ENCODE data around the gene ANKS3.

ANKS3 gene

DNA sequence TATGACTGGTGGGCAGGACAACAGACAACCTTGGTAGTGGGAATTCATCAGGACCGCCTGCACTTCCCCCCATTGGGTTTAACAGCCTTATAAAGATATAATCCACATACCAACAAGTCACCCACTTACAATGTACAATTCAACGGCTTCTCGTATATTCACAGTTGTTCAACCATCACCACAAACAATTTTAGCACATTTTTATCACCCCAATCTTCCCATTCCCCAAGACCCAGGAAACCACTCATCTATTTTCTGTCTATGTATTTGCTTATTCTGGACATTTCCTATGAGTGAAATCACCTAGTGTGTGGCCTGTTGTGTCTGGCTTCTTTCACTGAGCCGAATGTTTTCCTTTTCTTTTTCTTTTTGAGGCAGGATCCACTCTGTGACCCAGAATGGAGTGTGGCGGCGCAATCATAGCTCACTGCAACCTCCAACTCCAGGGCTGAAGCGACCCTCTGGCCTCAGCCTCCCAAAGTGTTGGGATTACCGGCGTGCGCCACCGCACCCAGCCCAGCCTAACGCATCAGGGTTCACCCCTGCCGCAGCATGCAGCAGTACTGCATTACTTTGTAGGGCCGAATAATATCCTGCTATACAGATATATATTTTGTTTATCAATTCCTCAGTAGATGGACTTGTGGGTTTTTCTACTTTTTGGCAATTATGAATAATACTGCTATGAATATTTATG is 10.9 kb downstream of the ANKS3 start:
- no peak for DNase-seq

GRCh38 chr16:4718466-4718865 is 15.6 kb downstream of the ANKS3 start:
- DNase-seq, result no peak

- DNase-seq, result no peak
These were observed 19.1 kb downstream of the ANKS3 start for GRCh38 chr16:4714996-4715395.

DNA sequence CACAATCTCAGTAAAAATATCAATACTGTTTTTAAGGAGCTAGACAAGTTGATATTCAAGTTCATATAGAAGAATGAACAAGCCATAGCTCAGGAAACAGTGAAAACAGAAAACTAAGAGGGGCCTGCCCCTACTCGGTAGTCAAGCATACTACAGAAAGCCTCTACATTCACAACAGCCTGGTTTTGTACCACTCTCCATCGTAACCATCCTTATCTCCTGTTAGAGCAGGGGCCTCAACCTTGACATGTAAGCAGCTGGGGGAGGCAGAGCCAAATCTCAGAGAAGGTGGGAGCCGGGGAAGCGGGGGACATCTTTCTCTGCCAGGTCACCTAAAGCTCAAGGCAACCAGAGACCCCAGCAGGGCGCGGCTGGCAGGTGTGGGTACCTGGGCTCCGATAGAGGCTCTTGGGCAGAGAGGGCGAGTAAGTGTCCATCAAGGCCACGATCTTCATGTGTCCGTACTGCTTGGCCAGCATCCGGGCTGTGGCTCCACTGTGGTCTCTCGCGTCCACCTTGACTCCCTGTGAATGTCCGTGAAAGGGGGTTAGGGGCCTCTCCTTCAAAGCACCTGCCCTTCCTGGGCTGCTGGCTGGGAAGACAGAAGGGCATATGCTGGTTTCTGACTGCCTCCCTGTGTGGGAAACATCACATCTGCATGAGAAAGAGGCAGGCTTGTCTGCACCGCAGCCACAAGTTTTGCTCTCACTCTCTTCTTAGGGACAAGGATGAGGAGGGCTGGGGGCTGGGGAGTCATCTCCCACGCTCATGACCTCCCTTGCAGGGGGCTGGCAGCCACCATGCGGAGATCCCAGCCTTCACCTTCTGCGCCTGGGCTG is 20.2 kb downstream of the ANKS3 start:
- DNase-seq, result no peak

GRCh38 chr16:4709481-4709880 is 24.6 kb downstream of the ANKS3 start:
- DNase-seq, result no peak

DNA sequence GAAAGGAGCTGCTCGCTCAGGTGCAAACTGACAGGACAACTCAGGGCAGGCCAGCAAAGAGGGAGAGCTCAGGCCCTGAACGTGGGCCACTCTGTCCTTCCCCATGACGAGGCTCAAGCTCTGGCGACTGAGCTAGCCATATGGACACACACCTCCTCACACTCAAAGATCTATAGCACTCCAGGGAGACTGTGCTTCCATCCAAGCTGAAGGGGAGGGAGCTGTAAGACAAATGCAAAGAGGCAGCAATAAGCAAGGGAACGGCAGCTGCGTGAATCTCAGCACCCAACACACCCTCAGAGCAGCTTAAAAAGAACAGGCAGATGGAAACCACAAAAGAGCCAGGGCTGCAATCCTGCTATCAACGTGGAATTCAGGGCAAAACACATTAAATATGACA is 27.2 kb downstream of the ANKS3 start:
- DNase-seq, result no peak

DNA sequence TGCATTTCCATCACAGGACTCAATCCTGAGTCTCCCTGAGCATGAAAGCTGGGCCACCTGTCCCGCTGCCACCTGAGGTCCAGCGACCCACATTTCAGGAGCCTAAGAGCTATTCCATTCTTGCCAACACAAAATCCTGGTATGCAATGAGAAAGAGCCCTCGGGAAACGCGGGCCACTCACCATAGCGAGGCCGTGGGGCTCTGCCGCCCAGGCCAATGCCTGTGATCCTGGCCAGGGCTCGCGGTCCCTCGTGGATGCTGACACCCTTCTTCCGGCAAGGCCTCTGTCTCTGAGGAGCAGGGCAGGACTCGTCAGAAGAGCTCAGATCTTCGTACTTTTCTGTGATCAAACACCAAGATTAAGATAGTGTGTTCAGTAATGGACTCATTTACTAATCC is 29.2 kb downstream of the ANKS3 start:
- DNase-seq, result no peak

GRCh38 chr16:4704491-4704890 is 29.6 kb downstream of the ANKS3 start:
- DNase-seq, result no peak

DNA sequence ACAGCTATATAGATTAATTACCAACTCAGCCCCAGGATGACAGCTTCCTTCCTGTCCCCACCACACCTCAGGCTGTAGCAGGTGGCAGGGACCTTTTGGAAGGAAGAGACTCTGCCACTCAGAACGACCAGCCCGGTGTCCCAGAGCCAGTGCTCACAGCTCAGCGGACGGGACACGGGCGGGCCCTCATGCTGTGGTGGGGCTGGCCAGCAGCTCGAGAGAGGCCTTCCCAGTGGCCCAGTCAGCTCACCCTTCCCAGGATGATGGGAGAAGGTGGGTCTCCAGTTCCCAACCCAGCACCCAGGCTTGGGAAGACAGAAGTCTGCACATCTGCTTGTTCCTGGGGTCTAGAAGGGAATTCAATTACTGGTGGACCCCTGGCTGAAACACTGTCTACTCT is 30.2 kb downstream of the ANKS3 start:
- no peak for DNase-seq

GRCh38 chr16:4702466-4702808 is 31.6 kb downstream of the ANKS3 start:
- DNase-seq, result no peak

DNA sequence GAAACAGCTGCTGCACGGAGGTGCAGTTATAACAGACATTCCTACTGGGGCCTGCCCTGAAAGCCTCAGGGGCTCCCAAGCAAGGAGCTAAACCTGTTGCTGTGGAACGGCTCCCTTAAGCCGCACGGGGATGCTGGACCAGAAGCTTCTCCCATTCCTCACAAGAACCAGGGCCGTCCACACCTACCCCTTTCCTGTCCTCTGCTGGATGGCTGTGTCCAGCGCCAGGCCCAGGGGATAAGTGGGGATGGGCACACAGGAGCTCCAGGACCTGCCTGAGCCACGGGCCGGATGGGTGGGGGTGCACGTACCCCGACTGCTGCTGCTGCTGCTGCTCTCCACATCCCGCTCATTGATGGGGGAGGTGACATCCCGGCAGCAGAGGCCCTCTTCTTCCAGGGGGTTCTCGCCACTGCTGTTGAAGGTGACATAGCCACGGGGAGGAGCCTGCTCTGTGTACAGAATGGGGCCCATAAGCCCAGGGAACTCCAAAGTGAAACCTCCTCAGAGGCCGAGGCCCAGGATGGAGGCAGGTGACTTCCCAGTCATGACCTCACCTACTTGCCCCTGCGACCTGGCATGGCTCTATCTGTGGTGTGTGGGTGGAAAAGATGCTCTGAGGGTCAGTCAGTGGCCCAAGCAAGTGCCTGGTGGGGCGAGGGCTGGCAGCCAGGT is 32.1 kb downstream of the ANKS3 start:
- DNase-seq, result no peak

- no peak for DNase-seq
These were observed 32.9 kb downstream of the ANKS3 start for GRCh38 chr16:4700997-4701743.

DNA sequence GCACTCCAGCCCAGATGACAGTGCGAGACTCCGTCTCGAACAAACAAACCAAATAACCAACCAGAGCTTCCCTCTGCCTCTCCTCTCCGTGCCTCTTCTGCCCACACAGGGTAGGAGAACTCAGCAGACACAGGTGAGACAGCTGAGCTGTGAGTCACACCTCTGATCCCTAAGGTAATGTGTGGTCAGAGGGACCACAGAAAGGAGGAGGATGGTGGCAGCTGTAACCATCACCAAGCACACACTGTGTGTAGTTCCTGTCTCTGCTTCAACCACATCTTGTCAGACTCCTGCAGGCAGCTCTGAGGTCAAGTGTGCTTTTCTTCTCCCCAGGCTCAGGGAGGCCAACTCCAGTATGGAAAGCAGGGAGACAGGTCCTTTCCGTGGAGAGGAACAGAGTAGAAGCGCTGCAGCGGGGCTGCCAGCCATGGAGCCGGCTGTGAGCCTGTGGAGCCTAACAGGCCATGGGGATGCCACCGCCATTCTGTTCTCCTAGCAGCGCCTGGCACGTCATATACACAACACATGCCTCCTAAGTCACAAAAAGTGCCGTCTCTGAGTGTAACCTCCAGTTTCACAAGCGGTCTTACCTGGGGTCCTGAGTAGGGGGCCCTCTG is 33.6 kb downstream of the ANKS3 start:
- no peak for DNase-seq

DNA sequence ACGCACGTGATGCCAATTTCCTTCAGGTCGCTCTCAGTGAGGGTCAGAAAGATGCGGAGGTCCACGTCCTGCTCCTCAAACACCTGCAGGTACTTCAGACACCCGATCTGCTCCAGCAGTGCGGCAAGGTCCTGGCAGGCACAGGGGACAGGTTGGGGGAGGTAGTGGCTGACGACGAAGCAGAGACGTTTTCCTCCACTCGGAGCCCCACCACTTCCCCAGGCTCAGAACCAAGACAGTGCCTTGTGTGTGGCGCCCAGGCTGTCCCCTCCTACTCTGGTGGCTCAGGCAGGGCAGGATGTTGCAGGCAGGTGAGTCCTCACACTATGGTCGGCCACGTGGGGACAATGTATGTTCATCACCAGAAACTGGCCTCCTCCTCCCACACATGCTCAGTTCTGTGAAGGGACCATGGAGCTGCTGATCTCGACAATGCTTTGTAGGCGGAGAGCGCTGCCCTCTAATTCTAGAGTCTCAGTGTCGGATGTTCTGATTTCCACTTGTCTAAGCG is 35.0 kb downstream of the ANKS3 start:
- no peak for DNase-seq

- DNase-seq, result no peak
These were observed 35.6 kb downstream of the ANKS3 start for GRCh38 chr16:4698321-4699045.

GRCh38 chr16:4697848-4698291 is 36.2 kb downstream of the ANKS3 start:
- no peak for DNase-seq

DNA sequence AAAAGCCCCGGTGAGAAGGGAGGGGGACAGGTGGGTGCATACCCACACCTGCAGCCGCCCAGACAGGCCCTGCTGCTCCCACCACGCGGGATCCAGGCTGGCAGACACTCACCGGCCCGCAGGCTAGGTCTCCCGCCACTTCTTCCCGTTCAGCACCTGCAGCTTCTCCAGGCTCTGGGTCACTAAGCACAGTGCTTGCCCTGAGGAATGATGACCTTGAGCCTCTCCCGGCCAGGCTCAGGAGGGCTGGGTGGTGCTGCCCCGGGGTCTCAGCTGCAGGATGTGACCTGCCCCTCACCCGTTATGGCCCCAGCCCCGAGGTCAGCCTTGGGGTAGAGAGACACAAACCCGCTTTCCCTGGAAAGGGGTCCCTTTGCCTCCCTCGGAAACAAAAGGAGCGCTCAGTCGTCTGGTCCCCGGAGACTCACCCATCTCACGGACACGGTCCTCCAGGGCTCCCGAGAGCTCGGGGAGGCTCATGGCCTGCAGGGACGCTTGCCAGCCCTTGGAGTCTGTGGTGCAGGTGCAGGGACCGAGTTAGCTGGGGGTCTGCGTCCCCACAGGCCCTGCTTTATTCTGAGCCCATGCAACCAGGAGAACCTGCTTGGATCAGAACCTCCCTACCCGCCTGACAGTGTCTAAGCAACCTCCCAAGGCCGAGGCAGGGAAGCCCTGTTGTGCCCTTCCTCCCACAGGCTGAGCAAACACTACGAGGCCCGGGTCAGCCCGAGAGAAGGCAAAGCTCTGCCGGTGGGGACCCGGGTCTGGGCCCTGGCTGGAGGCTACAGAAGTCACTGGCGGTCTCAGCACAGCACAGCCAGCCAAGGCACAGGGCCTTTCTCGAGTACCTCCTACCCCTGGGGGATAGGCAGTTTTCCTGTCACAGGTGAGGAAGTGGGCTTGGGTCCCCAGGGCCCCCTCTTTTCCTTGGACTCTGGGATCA is 36.9 kb downstream of the ANKS3 start:
- no peak for DNase-seq

GRCh38 chr16:4696172-4696904 is 37.7 kb downstream of the ANKS3 start:
- DNase-seq, result no peak

GRCh38 chr16:4695473-4696171 is 38.4 kb downstream of the ANKS3 start:
- DNase-seq, result no peak

Measured in inflammatory macrophage treated with lipopolysaccharide for 4 hours (primary cell).